ENCODE measurements around the gene MXRA8. TPM values are rescaled to one million over a fixed set of nuclear protein-coding genes. Genes with fewer than 3 reads are reported as not detected.
A peak's percentile ranks its signal among the peaks of the same experiment; 100 is the strongest.

MXRA8 gene
- total RNA-seq, 1 donor = 249 TPM

- no peak for DNase-seq (ENCODE audit: low read depth)
- no peak for TF ChIP-seq CTCF (IDR thresholded peaks at IDR 0.05; ENCODE audit: insufficient read depth, low read depth, low read length)
Observed at GRCh38 chr1:1324084-1324523, 34.3 kb downstream of the MXRA8 start.

GRCh38 chr1:1322952-1323351 lies 35.4 kb downstream of the MXRA8 start:
- no peak for TF ChIP-seq CTCF (IDR thresholded peaks at IDR 0.05; ENCODE audit: insufficient read depth, low read depth, low read length)
- DNase-seq (ENCODE audit: low read depth) = no peak
- no peak overlapping the region for H3K4me3 ChIP-seq (ENCODE audit: low read depth, low read length)

More at GRCh38 chr1:1324084-1324523, 34.3 kb downstream of the MXRA8 start:
- peak overlapping the region; percentile 83 for H3K4me3 ChIP-seq (ENCODE audit: low read depth, low read length)

- DNase-seq (ENCODE audit: low read depth) = no peak
- no peak for TF ChIP-seq CTCF (IDR thresholded peaks at IDR 0.05; ENCODE audit: insufficient read depth, low read depth, low read length)
Observed at GRCh38 chr1:1322418-1322817, 35.9 kb downstream of the MXRA8 start.

GRCh38 chr1:1321477-1321876 lies 36.9 kb downstream of the MXRA8 start:
- TF ChIP-seq CTCF (IDR thresholded peaks at IDR 0.05; ENCODE audit: insufficient read depth, low read depth, low read length) = no peak
- DNase-seq (ENCODE audit: low read depth) = no peak
- no peak overlapping the region for H3K4me3 ChIP-seq (ENCODE audit: low read depth, low read length)

More at GRCh38 chr1:1322418-1322817, 35.9 kb downstream of the MXRA8 start:
- no peak overlapping the region for H3K4me3 ChIP-seq (ENCODE audit: low read depth, low read length)

GRCh38 chr1:1320666-1321448 lies 37.5 kb downstream of the MXRA8 start:
- no peak for DNase-seq (ENCODE audit: low read depth)
- no peak overlapping the region for H3K4me3 ChIP-seq (ENCODE audit: low read depth, low read length)
- no peak for TF ChIP-seq CTCF (IDR thresholded peaks at IDR 0.05; ENCODE audit: insufficient read depth, low read depth, low read length)

- no peak for TF ChIP-seq CTCF (IDR thresholded peaks at IDR 0.05; ENCODE audit: insufficient read depth, low read depth, low read length)
- no peak for DNase-seq (ENCODE audit: low read depth)
- no peak overlapping the region for H3K4me3 ChIP-seq (ENCODE audit: low read depth, low read length)
Observed at GRCh38 chr1:1319646-1319941, 38.8 kb downstream of the MXRA8 start.

Data from fibroblast of villous mesenchyme (primary cell).